B cell (primary cell): ENCODE data around the gene RASA4B. TPM values are rescaled to one million over a fixed set of nuclear protein-coding genes. Genes with fewer than 3 reads are reported as not detected.
"Not testable (repeated sequence)": the region's sequence is repeated elsewhere in the genome, so short reads cannot be mapped to it uniquely, and the experiment has no call there.

Source experiments
- ATAC-seq: fragments of 200-7000 bp; cut with Tn5 transposase; one replicate; pipeline ENCODE4 v1.10.0; 2021; ENCODE audit warnings: low read depth, mild to moderate bottlenecking, moderate number of reproducible peaks, moderate library complexity
- CTCF ChIA-PET: fragments of 350-600 bp; sonication (Branson Sonifier 250); formaldehyde crosslinking; loops from one replicate; lab custom pipeline; 2021; ENCODE audit warnings: antibody characterized with exemption, inconsistent platforms; lab: Charles Lee
- POLR2A ChIA-PET: fragments of 350-600 bp; sonication (Branson Sonifier 250); formaldehyde crosslinking; loops from one replicate; lab custom pipeline; 2021; ENCODE audit warnings: antibody characterized with exemption; lab: Charles Lee
- DNase-seq: peaks from one replicate; pipeline ENCODE4 v3.0.0; 2013
- H2AFZ ChIP-seq: 2 replicates; pipeline ENCODE4 v1.6.1; 2012; ENCODE audit warnings: mild to moderate bottlenecking, low read depth, low read length; ENCODE audit not compliant: insufficient read depth, poor library complexity, severe bottlenecking
- H3K27ac ChIP-seq, 2 donors: 1 replicate in 1 of 2; 2 replicates in 1 of 2; pipeline ENCODE4 v1.5.1; 2012 to 2013; ENCODE audit warnings: low read length in 2 of 2, mild to moderate bottlenecking in 2 of 2, moderate library complexity in 1 of 2
- H3K27me3 ChIP-seq, 4 experiments: fragments of 200-600 bp in 1 of 4; sonication (generic) in 1 of 4; replicated peaks in 1 of 4; 1 replicate in 2 of 4; 2 replicates in 2 of 4; pipeline versions ENCODE4 v1.6.1 to v1.7.0; 2013 to 2016; ENCODE audit warnings: low read length in 3 of 4, mild to moderate bottlenecking in 2 of 4, mixed read lengths in 1 of 4, moderate library complexity in 1 of 4; ENCODE audit not compliant: insufficient read depth in 4 of 4, control insufficient read depth in 3 of 4; ENCODE audit errors: control extremely low read depth in 1 of 4
- H3K36me3 ChIP-seq, 2 experiments: replicated peaks in 1 of 2; 1 replicate in 1 of 2; 2 replicates in 1 of 2; pipeline versions ENCODE4 v1.6.1 to v1.7.1; 2013; ENCODE audit warnings: low read length in 1 of 2; ENCODE audit not compliant: insufficient read depth in 2 of 2, control insufficient read depth in 1 of 2; ENCODE audit errors: control extremely low read depth in 1 of 2, extremely low read depth in 1 of 2
- H3K4me1 ChIP-seq, 2 donors: fragments of 200-600 bp in 1 of 2; sonication (generic) in 1 of 2; 1 replicate in 1 of 2; 2 replicates in 1 of 2; pipeline versions ENCODE4 v1.5.1 to v1.6.1; 2013 to 2017; ENCODE audit warnings: low read length in 2 of 2; ENCODE audit not compliant: control insufficient read depth in 2 of 2, insufficient read depth in 2 of 2
- H3K4me2 ChIP-seq: replicated peaks from 2 replicates; pipeline ENCODE3; 2012; ENCODE audit warnings: mild to moderate bottlenecking, low read depth, low read length; ENCODE audit not compliant: poor library complexity, severe bottlenecking
- H3K4me3 ChIP-seq, 5 experiments: fragments of 200-600 bp in 1 of 5; sonication (generic) in 1 of 5; 1 replicate in 3 of 5; 2 replicates in 2 of 5; pipeline versions ENCODE4 v1.5.1 to v1.7.0; 2011 to 2016; ENCODE audit warnings: low read length in 4 of 5, mild to moderate bottlenecking in 4 of 5, low read depth in 2 of 5, control low read depth in 1 of 5, moderate library complexity in 1 of 5; ENCODE audit not compliant: insufficient read depth in 1 of 5; ENCODE audit errors: control extremely low read depth in 1 of 5, extremely low read depth in 1 of 5
- H3K79me2 ChIP-seq: fragments of 200-600 bp; sonication (generic); one replicate; pipeline ENCODE4 v1.6.0; 2016; ENCODE audit warnings: low read length; ENCODE audit not compliant: control insufficient read depth, insufficient read depth
- H3K9ac ChIP-seq: fragments of 200-600 bp; sonication (generic); 2 replicates; pipeline ENCODE4 v1.6.1; 2017; ENCODE audit warnings: mild to moderate bottlenecking, low read length, moderate library complexity
- H3K9me3 ChIP-seq, 3 donors: one replicate each; pipeline versions ENCODE4 v1.6.1 to v1.7.1; 2013; ENCODE audit warnings: low read length in 2 of 3; ENCODE audit not compliant: control insufficient read depth in 2 of 3, insufficient read depth in 1 of 3; ENCODE audit errors: control extremely low read depth in 1 of 3
- H4K20me1 ChIP-seq: 2 replicates; pipeline ENCODE4 v1.6.0; 2012; ENCODE audit warnings: mild to moderate bottlenecking, low read length; ENCODE audit not compliant: insufficient read depth, control insufficient read depth, poor library complexity, severe bottlenecking
- H3K27ac Mint-ChIP-seq: one replicate; pipeline ENCODE4 v1.8.0; 2021; ENCODE audit warnings: mixed read lengths
- H3K27me3 Mint-ChIP-seq: one replicate; pipeline ENCODE4 v1.8.0; 2021; ENCODE audit warnings: mixed read lengths
- H3K4me1 Mint-ChIP-seq: one replicate; pipeline ENCODE4 v1.8.0; 2021; ENCODE audit warnings: mixed read lengths
- H3K4me3 Mint-ChIP-seq: one replicate; pipeline ENCODE4 v1.8.0; 2021; ENCODE audit warnings: mixed read lengths
- H3K9me3 Mint-ChIP-seq: one replicate; pipeline ENCODE4 v1.8.0; 2022; ENCODE audit warnings: mixed read lengths; ENCODE audit not compliant: insufficient read depth
- EZH2 ChIP-seq: IDR thresholded peaks from 2 replicates; pipeline ENCODE4 v1.6.1; 2012; ENCODE audit warnings: borderline replicate concordance, low read depth, mild to moderate bottlenecking, moderate library complexity, low read length; ENCODE audit not compliant: insufficient read depth, poor library complexity, severe bottlenecking
- WGBS: methylation state at CpG from one replicate; pipeline ENCODE4 v1.1.5; 2013; ENCODE audit warnings: missing lambda C conversion rate; ENCODE audit not compliant: insufficient coverage; 5-methylcytosine and 5-hydroxymethylcytosine counted together
- intact Hi-C: fragments of 100-400 bp; cut with micrococcal nuclease; formaldehyde crosslinking; loops from one replicate; pipeline ENCODE4 v1.10.0; 2022
- polyA plus RNA-seq: library from polyadenylated mRNA; depleted of rRNA; stranded (reverse); fragments of >200 nt; gene quantifications from 2 replicates; pipeline ENCODE4 v1.2.3, GENCODE V29; 2012
- total RNA-seq, 2 donors: library from RNA; stranded (reverse); fragments of 120-200 nt in 1 of 2; gene quantifications; 1 replicate in 1 of 2; 2 replicates in 1 of 2; pipeline versions ENCODE4 v1.2.3 to v1.2.4, GENCODE V29; 2013 to 2022
- TF ChIP-seq, protein P1 (sequence below): fragments of 200-600 bp; IDR thresholded peaks from one replicate; pipeline ENCODE4 v1.8.0; 2022; ENCODE audit warnings: antibody characterized with exemption, mild to moderate bottlenecking

The RASA4B gene
- total and polyA plus RNA-seq, 2 donors (not counting 1 experiment from before 2014, with no cell fraction given): 15.6 to 26.4 TPM

DNA sequence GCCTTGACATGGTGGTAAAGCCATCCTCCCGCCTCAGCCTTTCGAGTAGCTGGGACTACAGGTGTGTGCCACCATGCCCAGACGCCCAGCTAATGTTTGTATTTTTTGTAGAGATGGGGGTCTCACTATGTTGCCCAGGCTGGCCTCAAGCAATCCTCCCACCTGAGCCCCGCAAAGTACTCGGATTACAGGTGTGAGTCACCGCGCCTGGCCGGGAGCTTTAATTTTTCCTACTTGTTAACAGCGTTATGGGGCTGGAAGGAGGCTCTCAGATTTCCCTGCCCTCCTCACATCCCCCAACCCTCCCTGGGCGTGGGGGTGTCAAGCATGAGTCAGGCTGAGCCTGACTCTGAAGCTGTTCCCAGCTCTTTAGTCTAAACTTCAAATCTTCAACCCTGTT, 61.2 kb downstream of the RASA4B start:
- Histone ChIP-seq H3K9me3 (no peaks in the 10 kb centered on the region), H3K79me2 (peaks cover 33% of the 10 kb centered on the region), H3K27me3 (no peaks in the 10 kb centered on the region), H3K9ac (no peak overlapping the region), H4K20me1 (peaks cover 30% of the 10 kb centered on the region), H3K4me2 (no peak overlapping the region), H3K27ac (no peak overlapping the region), H3K36me3 (peaks cover 1 to 34% of the 10 kb centered on the region in 2 experiments), H2AFZ (no peak overlapping the region), H3K4me3 (no peak overlapping the region), H3K4me1 (no peaks in the 10 kb centered on the region)
- Mint-ChIP-seq H3K4me1 (peaks cover 7% of the 10 kb centered on the region), H3K27ac (no peak overlapping the region), H3K27me3 (no peaks in the 10 kb centered on the region), H3K9me3 (no peaks in the 10 kb centered on the region), H3K4me3 (no peak overlapping the region)
- POLR2A ChIA-PET: interaction anchor here (1.1 to 1.5 kb wide), 4 partner anchors 15 to 60 kb away, joined by 3 to 4 read pairs (median 4); partner anchors contain the start of gene PRKRIP1
- intact Hi-C loops: no loop called here
- ATAC-seq: no peak
- no peak for DNase-seq
- CTCF ChIA-PET: interaction anchor here (0.6 to 46.3 kb wide), 3 partner anchors 31 to 1090 kb away, joined by 3 to 1182 read pairs (median 3); no protein-coding TSS in a partner anchor
- TF ChIP-seq, protein P1, sequence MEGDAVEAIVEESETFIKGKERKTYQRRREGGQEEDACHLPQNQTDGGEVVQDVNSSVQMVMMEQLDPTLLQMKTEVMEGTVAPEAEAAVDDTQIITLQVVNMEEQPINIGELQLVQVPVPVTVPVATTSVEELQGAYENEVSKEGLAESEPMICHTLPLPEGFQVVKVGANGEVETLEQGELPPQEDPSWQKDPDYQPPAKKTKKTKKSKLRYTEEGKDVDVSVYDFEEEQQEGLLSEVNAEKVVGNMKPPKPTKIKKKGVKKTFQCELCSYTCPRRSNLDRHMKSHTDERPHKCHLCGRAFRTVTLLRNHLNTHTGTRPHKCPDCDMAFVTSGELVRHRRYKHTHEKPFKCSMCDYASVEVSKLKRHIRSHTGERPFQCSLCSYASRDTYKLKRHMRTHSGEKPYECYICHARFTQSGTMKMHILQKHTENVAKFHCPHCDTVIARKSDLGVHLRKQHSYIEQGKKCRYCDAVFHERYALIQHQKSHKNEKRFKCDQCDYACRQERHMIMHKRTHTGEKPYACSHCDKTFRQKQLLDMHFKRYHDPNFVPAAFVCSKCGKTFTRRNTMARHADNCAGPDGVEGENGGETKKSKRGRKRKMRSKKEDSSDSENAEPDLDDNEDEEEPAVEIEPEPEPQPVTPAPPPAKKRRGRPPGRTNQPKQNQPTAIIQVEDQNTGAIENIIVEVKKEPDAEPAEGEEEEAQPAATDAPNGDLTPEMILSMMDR: no peak
- TF ChIP-seq EZH2: no peak
- 92% methylated on average over 4 of the region's 10 CpGs for WGBS

DNA sequence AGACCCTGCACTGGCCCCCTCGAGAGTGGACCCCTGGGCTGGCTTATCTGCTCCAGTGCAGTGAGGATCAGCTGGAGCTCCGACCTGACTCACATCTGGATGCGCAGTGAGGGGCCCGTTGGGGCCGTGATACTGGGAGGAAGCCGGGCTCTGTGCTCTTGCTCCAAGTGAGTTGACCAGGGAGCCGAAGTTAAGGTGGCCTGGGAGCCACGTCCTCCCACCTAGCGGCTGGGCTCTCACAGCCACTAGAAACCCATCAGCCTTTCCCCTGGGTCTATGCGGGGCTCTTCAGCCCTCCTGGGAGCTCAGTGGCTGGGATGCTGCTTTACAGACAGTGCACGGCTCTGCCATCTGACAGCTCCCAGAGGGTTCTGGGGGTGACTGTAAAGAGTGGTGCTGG, 62.0 kb downstream of the RASA4B start:
- Histone ChIP-seq H3K4me2 (no peak overlapping the region), H3K27ac (no peak overlapping the region), H3K9ac (no peak overlapping the region), H3K4me3 (no peak overlapping the region), H3K4me1 (peaks cover 0 to 1% of the 10 kb centered on the region in 2 donors), H3K36me3 (peaks cover 1 to 34% of the 10 kb centered on the region in 2 experiments), H3K79me2 (peaks cover 30% of the 10 kb centered on the region), H2AFZ (no peak overlapping the region), H3K9me3 (no peaks in the 10 kb centered on the region), H4K20me1 (peaks cover 37% of the 10 kb centered on the region), H3K27me3 (no peaks in the 10 kb centered on the region)
- ATAC-seq: no peak
- POLR2A ChIA-PET: interaction anchor here (0.6 to 1.5 kb wide), 5 partner anchors 14 to 59 kb away, joined by 3 to 11 read pairs (median 4); partner anchors contain the start of genes ORAI2 and PRKRIP1
- WGBS: 86% methylated on average over 10 of the region's 11 CpGs
- Mint-ChIP-seq H3K4me3 (no peak overlapping the region), H3K9me3 (no peaks in the 10 kb centered on the region), H3K27me3 (no peaks in the 10 kb centered on the region), H3K4me1 (peaks cover 6% of the 10 kb centered on the region), H3K27ac (no peak overlapping the region)
- no peak for TF ChIP-seq EZH2
- TF ChIP-seq, protein P1: no peak
- intact Hi-C loops: no loop called here
- CTCF ChIA-PET: interaction anchor here (0.6 to 46.3 kb wide), 3 partner anchors 30 to 1089 kb away, joined by 3 to 1182 read pairs (median 3); no protein-coding TSS in a partner anchor
- DNase-seq: no peak

GRCh38 chr7:102454932-102455331, 62.6 kb downstream of the RASA4B start:
- H3K27ac ChIP-seq, H3K9ac ChIP-seq, H2AFZ ChIP-seq, DNase-seq, H3K27me3 ChIP-seq, ATAC-seq, H3K27me3 Mint-ChIP-seq, intact Hi-C loops, H3K4me3 Mint-ChIP-seq, H3K9me3 ChIP-seq, H3K4me1 ChIP-seq, H3K4me3 ChIP-seq, H3K4me2 ChIP-seq, H3K9me3 Mint-ChIP-seq: not testable (repeated sequence)
- POLR2A ChIA-PET: interaction anchor here (0.6 to 0.9 kb wide), 2 partner anchors 10 to 14 kb away, joined by 4 read pairs; no protein-coding TSS in a partner anchor
- Mint-ChIP-seq H3K4me1 (peaks cover 10% of the 10 kb centered on the region), H3K27ac (peak overlapping the region; percentile 35)
- CTCF ChIA-PET: interaction anchor here (46.3 kb wide), 1 partner anchor 44 kb away, joined by 1182 read pairs; no protein-coding TSS in a partner anchor
- WGBS: 95% methylated on average over 8 of the region's 10 CpGs
- peaks cover 42% of the 10 kb centered on the region for H4K20me1 ChIP-seq
- peaks cover 1 to 34% of the 10 kb centered on the region in 2 experiments for H3K36me3 ChIP-seq
- peaks cover 35% of the 10 kb centered on the region for H3K79me2 ChIP-seq
